WTC11 (cell line): ENCODE results near the gene INO80.

Source experiments
- GABPB1 ChIP-seq: sonication (generic); formaldehyde crosslinking; IDR thresholded peaks from 2 replicates; pipeline ENCODE4 v1.8.1; 2023; ENCODE audit warnings: mild to moderate bottlenecking, missing genetic modification reagents
- TF ChIP-seq, protein P1 (sequence below): fragments of 200-600 bp; IDR thresholded peaks from 2 replicates; pipeline ENCODE4 v1.8.0; 2022; ENCODE audit warnings: antibody characterized with exemption

DNA sequence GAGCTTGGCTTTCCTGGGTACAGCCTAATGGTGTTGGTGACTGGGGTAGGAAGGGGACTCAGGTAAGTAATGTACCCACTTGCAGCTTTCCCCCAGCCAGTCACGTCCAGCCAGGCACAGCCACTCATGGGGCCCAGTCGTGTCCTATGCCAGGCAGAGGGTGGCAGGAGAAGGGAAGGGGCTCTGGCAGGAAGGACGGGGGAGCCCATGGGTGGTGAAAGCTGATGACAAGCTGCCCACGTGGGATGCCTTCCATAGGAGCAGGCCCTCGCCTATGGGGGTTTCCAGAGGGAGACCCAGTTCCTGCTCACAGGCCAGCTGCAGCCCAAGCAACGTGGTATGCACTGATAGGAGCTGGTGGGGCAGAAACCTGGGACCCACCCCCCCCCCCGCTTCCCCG is 152.1 kb downstream of the INO80 start:
- TF ChIP-seq GABPB1 (CRISPR knock-in tag), result no peak
- TF ChIP-seq, protein P1, sequence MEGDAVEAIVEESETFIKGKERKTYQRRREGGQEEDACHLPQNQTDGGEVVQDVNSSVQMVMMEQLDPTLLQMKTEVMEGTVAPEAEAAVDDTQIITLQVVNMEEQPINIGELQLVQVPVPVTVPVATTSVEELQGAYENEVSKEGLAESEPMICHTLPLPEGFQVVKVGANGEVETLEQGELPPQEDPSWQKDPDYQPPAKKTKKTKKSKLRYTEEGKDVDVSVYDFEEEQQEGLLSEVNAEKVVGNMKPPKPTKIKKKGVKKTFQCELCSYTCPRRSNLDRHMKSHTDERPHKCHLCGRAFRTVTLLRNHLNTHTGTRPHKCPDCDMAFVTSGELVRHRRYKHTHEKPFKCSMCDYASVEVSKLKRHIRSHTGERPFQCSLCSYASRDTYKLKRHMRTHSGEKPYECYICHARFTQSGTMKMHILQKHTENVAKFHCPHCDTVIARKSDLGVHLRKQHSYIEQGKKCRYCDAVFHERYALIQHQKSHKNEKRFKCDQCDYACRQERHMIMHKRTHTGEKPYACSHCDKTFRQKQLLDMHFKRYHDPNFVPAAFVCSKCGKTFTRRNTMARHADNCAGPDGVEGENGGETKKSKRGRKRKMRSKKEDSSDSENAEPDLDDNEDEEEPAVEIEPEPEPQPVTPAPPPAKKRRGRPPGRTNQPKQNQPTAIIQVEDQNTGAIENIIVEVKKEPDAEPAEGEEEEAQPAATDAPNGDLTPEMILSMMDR, result no peak
